Stimulated activated CD4-positive, alpha-beta T cell treated with anti-CD3 and anti-CD28 coated beads, Interleukin-12 subunit alpha, Interleukin-12 subunit beta, amount 100 ng/mL, for 24 hours (primary cell): ENCODE data around the gene MYO7B.

Experiments used
- DNase-seq, 2 experiments: peaks; one replicate each; pipeline ENCODE4 v3.0.0-alpha.2; 2020; ENCODE audit warnings: low read depth in 2 of 2

Gene MYO7B

GRCh38 chr2:127661949-127662510 is 126.5 kb downstream of the MYO7B start:
- no peak for DNase-seq

GRCh38 chr2:127662937-127663565 is 127.6 kb downstream of the MYO7B start:
- DNase-seq, result no peak

- no peak for DNase-seq
Measured at GRCh38 chr2:127663566-127664064, 128.1 kb downstream of the MYO7B start.

- DNase-seq, result no peak
Measured at GRCh38 chr2:127664065-127664894, 128.8 kb downstream of the MYO7B start.

DNA sequence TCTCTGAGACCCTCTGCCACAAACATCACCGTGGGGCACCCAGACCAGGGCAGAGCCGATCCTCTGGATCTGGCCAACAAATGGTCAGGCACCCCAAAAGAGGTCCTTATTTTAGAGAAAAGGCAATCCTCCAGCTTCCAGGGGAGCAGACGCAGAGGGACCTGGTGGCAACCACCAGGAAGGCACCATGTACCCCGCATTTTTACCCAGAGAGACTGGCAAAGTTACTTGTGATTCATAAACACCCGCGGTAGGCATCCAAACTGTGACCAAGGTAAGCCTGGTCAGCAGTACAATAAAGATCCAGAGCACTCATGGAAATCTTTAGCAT is 129.4 kb downstream of the MYO7B start:
- no peak for DNase-seq

DNA sequence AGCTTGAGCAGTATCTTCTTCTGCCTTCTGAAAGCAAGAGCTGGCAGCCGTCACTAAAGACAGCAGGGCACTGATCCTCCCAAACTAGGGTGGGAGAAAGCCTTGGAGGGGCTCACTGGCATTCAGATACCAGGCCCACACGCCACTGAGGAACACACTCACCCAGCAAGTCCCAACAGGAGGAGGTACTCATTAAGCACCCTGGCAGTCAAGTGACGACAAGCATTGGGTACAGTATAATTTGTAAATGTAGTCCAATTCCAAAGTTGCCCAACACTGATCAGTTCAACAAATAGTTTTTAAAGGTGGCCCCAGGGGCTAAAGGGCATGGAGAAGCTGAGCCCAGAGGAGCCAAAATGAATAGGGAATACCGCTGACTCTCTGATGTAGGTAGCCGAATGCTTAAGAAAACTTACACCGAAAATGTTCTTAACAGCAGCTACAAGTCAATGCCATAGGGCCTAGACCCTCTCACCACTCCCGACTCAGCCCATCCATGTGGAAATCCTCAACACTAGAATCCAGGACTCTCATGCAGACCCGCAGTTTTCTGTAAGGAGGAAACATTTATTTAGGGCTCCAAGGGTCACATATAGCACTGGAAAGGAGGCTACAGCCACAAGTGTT is 129.9 kb downstream of the MYO7B start:
- no peak for DNase-seq

GRCh38 chr2:127669056-127669455 is 133.6 kb downstream of the MYO7B start:
- DNase-seq, result no peak

GRCh38 chr2:127670055-127670956 is 134.8 kb downstream of the MYO7B start:
- DNase-seq, result no peak

GRCh38 chr2:127670957-127671290 is 135.4 kb downstream of the MYO7B start:
- DNase-seq, result no peak

- DNase-seq, result no peak
Measured at GRCh38 chr2:127671557-127672302, 136.2 kb downstream of the MYO7B start.

DNA sequence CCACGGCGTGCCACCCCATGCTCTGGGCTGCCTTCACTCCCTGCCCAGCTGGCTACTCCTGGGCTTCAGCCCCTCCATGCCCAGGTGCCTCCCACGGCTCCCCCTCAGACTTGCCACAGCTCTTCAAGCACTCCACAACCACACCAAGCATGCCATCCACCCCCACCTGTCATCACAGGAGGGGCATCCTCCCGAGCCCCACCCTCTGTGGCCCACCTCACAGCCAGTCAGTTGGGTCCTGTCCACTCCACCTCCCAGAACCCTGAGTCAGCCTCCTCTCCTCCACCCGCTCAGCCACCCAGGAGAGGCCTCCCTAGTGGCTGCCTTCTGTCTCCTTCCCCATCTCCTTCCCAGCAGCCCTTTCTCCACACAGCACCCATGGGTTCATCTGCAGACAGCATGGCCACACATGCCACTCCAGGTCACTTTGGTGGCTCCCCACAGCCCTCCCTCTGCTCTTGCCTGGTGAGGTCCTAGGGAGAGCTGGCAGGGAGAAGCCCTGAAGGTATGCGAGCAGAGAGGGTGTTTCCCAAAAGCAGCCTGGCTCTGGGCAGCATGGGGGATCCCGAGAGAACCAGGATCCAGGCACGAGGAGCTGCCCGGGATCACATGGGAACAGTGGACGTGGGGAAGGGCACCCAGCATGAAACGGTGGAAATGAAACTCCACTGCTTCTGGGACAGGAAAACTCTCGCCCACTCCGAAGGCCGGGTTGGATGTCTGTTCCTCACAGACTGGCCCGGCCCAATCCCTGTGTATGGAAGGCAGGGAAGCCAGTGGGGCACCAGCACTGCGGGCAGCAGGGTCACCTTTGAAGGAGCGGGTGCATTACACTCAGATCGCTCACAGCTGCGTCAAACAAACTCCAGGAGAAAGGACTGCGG is 137.1 kb downstream of the MYO7B start:
- DNase-seq, result no peak

DNA sequence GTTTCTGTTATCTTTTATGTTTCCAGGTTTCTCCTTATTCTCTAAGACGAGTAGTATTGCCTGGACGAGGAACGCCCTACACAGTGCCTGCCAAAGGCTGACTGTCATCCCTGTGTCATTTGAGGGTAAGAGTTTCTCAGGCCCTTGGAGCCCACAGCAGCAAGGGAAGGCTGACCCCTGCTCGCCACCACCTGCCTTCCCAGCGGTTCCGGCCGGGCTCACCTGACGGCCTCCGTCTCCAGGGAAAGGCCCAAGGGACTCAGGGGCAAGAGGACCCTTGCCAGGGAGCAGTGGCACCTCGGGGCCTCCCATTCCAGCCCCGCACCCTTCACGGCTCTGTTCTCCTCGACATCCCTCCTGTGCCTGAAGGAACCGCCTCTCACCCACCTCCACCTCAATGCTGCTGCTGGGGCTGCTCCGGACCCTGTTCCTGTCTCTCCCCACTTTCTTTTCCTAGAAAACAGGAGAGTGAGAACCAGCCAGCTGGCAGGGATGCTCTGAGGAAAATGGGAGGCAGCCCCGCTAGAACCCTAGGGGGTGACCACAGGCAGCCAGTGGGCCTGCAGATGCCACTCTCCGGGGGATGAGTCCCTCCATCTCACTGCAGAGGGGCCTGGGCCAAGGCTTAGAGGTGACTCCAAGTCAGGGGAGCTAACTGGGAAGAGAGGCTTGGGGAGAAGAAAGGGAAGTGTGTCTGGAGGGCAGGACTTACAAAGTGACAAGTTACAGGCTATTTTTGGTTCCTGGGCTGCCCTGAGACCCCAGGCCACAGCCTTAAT is 138.0 kb downstream of the MYO7B start:
- DNase-seq, result no peak

DNA sequence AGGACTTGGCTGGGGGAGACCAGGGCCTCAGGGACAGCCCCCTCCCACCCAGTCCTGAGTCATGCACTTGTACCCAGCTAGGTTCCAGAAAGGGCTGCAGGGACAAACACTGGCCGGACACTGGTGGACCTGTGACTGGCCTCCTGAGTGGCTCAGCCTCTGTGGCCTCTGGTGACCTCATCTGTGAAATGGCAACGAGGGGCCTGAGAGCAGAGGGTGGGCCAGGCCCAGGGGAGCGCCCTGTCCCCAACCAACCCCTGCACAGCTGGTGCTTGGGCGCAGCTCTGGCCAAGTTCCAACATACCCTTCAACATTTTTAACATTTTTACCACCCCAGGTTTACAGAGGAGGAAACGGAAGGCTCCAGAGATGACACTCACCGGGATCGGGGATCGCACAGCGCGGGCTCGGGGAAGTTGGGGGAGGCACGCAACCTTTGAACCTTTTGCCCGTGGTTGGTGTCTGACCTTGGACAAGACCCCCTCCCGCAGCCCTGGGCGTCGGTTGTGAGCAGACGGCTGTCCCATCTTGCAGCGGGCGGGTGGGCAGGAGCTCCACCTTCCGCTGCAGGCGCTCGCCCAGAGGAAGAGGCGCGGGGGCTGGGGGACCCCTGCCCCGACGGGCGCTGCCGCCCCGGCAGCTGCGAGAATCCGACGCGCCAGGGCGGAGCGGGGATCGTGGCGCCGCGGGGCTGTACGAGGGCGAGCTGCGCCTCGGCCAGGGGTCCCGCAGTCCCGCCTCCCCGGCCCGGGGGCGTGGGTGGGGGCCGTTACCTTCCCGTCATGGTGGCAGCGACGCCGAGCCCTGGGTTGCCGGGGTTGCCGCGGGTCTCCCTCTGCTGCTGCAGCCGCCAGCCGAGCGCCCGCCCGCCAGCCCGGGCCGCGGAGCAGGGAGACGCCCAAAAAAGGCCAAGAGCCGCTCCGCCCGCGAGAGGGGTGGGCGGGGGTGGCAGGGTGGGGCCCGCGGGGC is 139.0 kb downstream of the MYO7B start:
- DNase-seq, result no peak

- no peak for DNase-seq
Measured at GRCh38 chr2:127675331-127676261, 140.1 kb downstream of the MYO7B start, which contains the start of gene LIMS2. TSS of gene LIMS2 (minus strand) at chr2:127675530. CDS start at chr2:127675024, 506 bp downstream.

DNA sequence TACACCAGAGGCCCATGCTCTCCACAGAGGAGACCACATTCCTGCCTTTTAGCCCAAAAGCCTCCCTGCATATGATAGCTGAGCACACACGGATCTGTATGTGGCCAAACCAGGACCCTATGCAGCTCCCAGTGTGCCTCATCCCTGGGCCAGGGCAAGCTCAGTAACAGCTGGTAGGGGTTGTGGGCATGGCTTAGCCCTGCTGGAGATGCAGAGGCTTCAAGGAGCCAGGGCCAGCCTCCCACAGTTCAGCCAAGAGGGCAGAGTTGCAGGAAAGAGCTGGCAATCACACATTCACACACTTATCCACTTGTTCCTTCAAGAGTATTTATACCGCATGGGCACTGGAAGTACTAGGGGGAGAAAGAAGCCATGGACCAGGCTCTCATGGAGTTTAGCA is 141.4 kb downstream of the MYO7B start:
- DNase-seq, result no peak

- no peak for DNase-seq
Measured at GRCh38 chr2:127678531-127678930, 143.0 kb downstream of the MYO7B start.

- no peak for DNase-seq
Measured at GRCh38 chr2:127678991-127679390, 143.5 kb downstream of the MYO7B start.
